A549 treated with DMSO at 1 μM for 4 hours (cell line): ENCODE results near the gene ENO1. TPM values are rescaled to one million over a fixed set of nuclear protein-coding genes. Genes with fewer than 3 reads are reported as not detected.

Experiments used
- total RNA-seq: library from RNA; stranded (reverse); fragments of 200-300 nt; extraction: Qiagen RNA extraction; gene quantifications from 5 replicates; pipeline ENCODE4 v1.2.3, GENCODE V29; 2022; ENCODE audit warnings: low read depth

Gene ENO1
- total RNA-seq: 2,814 to 3,397 TPM (median 2,991 TPM) in 5 replicates

GRCh38 chr1:8878448-8878697 lies at the start of gene ENO1:
TSS of gene ENO1 (minus strand) at chr1:8878686. CDS start at chr1:8874908, 3,778 bp downstream.

DNA sequence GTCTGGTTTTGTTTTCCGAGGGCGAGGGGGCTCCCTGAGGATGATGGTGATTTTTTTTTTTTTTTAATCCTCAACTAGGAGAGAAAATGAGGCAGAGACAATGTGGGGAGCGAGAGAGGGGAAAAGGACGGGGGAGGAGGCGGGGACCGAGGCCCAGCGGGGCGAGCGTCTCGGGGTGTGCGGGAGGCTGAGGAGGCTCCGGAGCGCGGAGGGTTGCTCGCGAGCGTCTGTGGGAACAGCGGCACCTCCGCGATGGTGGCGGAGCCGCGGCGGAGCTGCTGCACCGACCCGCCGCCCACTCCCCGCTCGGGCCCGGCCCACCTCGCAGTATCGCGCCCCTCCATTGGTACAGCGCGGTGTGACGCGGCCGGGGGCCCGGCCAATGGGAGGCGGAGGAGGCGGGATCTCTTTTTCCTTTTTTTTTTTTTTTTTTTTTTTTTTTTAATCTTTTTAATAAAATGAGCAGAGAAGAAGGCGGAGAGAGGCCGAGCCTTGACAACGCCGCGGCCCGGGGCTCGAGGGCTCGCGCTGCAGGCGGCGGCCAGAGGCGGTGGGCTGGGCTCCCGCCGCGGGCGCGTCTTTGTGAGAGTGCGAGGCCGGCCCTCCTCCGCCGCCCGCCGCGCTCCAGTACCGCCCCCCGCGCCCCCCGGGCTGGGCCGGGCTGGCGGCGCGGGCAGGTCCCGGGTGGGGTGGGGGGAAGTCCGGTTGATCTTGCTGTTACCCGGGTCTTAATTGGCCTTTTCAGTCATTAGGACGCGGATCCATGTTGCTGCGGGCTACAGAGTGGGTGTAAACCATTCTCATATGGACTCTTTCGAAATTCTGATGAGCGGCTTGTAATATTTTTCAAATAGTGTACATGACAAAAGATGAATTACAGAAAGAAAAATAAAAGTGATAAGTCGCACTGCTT lies 60.8 kb downstream of the ENO1 start, which contains the start of gene RERE:
Gene RERE (minus strand): TSS at position 229 of the 913 bp plus-strand sequence.

Other genes with a start within 250 kb of the ENO1 start
- 21.7 to 28.4 TPM (median 26.2 TPM) in 5 replicates for gene RERE, start 61.0 kb downstream of the ENO1 start, total RNA-seq
- gene CA6, start 67.2 kb upstream of the ENO1 start, total RNA-seq: not detected in 5 replicates
- not detected in 5 replicates for gene SLC2A7, start 147.7 kb upstream of the ENO1 start, total RNA-seq
- 0.07 to 0.21 TPM (median 0.17 TPM) in 5 replicates for gene SLC2A5, start 190.9 kb upstream of the ENO1 start, total RNA-seq